ENCODE measurements around the gene PCK1. TPM values are rescaled to one million over a fixed set of nuclear protein-coding genes. Genes with fewer than 3 reads are reported as not detected.
A peak's percentile ranks its signal among the peaks of the same experiment; 100 is the strongest.

The PCK1 gene
- total RNA-seq, 1 experiment from 2014 or later, result not detected

GRCh38 chr20:57548177-57549058, 12.5 kb upstream of the PCK1 start:
- CTCF ChIA-PET, result no interaction called here
- intact Hi-C loops (cut with micrococcal nuclease), result no loop called here

DNA sequence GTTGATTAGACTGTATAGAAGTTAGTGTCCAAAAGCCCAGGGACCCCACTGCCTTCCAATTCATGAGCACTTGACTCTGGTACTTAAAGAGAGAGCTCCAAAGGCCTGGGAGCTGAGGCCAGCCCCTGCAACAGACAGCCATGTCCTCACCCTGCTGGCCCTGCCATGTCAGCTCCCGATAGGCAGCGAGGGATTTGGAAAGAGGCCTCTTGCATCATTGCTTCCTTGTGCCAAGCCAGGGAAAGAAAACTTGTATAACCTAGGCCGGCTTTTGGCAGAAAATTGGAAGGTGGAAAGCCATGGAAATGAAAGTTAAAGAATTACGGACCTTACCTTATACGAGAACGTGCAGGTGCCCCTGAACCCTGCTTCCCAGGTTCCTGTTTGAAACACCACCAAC, 8.4 kb upstream of the PCK1 start:
- Histone ChIP-seq H3K36me3 (ENCODE audit: low read depth, low read length) (no peaks in the 10 kb centered on the region), H3K9me2 (replicated peaks; ENCODE audit: low read length) (no peaks in the 10 kb centered on the region), H3K4me1 (ENCODE audit: insufficient read depth, low read length) (peaks cover 11% of the 10 kb centered on the region), H2AFZ (ENCODE audit: low read length) (no peak overlapping the region), H3K4me2 (ENCODE audit: low read length) (no peak overlapping the region), H3F3A (ENCODE audit: low read length, unreplicated experiment) (no peaks in the 10 kb centered on the region), H3K79me2 (ENCODE audit: low read length) (no peaks in the 10 kb centered on the region), H4K20me1 (ENCODE audit: low read length) (no peaks in the 10 kb centered on the region), H3K9ac (ENCODE audit: low read length) (no peak overlapping the region), H3K4me3 (ENCODE audit: low read length) (no peak overlapping the region), H3K9me3 (ENCODE audit: low read length) (no peaks in the 10 kb centered on the region), H3K27me3 (ENCODE audit: low read length) (peaks cover 38% of the 10 kb centered on the region), H3K27ac (ENCODE audit: low read length) (no peak overlapping the region)
- intact Hi-C loops (cut with micrococcal nuclease), result no loop called here
- BruUV-seq (replicated peaks), result no TSS peak
- TF ChIP-seq EZH2 (IDR thresholded peaks at IDR 0.05; ENCODE audit: low read length, unreplicated experiment), result no peak
- TF ChIP-seq CTCF (conservative IDR thresholded peaks at IDR 0.05; ENCODE audit: low read depth, low read length), result no peak
- ATAC-seq (no peak), DNase-seq (no peak)
- ChIA-PET POLR2A (ENCODE audit: unreplicated experiment) (no interaction called here), CTCF (no interaction called here)

More at GRCh38 chr20:57548177-57549058, 12.5 kb upstream of the PCK1 start:
- ATAC-seq, result peak; percentile 53
- no peaks in the 10 kb centered on the region for H3K79me2 ChIP-seq (ENCODE audit: low read length)
- H2AFZ ChIP-seq (ENCODE audit: low read length), result peak overlapping the region; percentile 2; the same call in 1 of the 2 replicates
- peak overlapping the region; percentile 51 for H3K27ac ChIP-seq (ENCODE audit: low read length)
- H3K9ac ChIP-seq (ENCODE audit: low read length), result no peak overlapping the region
- peak; percentile 75 for DNase-seq
- POLR2A ChIA-PET (ENCODE audit: unreplicated experiment), result interaction anchor here (0.6 kb wide), 1 partner anchor 461 kb away, joined by 4 read pairs; no protein-coding TSS in a partner anchor
- H3K4me1 ChIP-seq (ENCODE audit: insufficient read depth, low read length), result peaks cover 26% of the 10 kb centered on the region
- peaks cover 11% of the 10 kb centered on the region for H3K27me3 ChIP-seq (ENCODE audit: low read length)
- no peaks in the 10 kb centered on the region for H3F3A ChIP-seq (ENCODE audit: low read length, unreplicated experiment)
- H3K9me2 ChIP-seq (replicated peaks; ENCODE audit: low read length), result no peaks in the 10 kb centered on the region
- no peak overlapping the region for H3K4me3 ChIP-seq (ENCODE audit: low read length)
- no peaks in the 10 kb centered on the region for H4K20me1 ChIP-seq (ENCODE audit: low read length)
- H3K36me3 ChIP-seq (ENCODE audit: low read depth, low read length), result no peaks in the 10 kb centered on the region
- peak overlapping the region; percentile 19; the same call in 1 of the 2 replicates for H3K4me2 ChIP-seq (ENCODE audit: low read length)
- no peaks in the 10 kb centered on the region for H3K9me3 ChIP-seq (ENCODE audit: low read length)
- no peak for TF ChIP-seq CTCF (conservative IDR thresholded peaks at IDR 0.05; ENCODE audit: low read depth, low read length)
- BruUV-seq (replicated peaks), result no TSS peak

DNA sequence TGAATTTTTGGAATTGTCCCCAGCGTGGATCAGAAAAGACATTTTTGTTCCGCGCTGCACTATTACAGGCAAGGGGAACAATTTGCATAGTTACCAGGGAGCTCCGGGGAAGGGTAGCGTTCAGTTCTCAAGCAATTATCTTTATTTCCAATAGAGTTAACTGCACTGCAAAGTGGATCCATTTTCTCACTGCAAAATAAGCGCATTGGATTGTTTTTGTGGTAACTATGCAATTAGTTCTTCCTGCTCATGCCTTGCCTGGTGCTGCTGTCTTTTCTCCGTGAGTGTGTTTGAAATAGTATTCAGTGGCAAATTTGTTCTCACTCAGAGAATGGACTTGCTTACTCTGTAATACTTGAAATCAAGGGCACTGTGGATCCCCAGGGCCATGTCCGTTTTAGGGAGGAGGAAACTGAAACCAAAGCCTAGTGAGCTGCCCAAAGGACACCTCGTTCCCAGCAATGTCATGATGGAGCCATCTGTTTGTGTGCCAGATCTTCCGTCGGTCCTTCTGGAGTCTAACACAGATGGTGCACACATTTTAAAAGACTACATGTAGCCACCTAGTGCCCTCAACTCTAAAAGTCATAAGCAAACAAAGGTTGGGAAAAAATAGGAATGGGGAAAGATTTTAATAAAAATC, 7.4 kb upstream of the PCK1 start:
- intact Hi-C loops (cut with micrococcal nuclease), result no loop called here
- no peak for ATAC-seq
- DNase-seq, result no peak
- H3K9ac ChIP-seq (ENCODE audit: low read length), result no peak overlapping the region
- H3K9me3 ChIP-seq (ENCODE audit: low read length), result no peaks in the 10 kb centered on the region
- no peak overlapping the region for H3K4me3 ChIP-seq (ENCODE audit: low read length)
- BruUV-seq (replicated peaks), result no TSS peak
- H3K27me3 ChIP-seq (ENCODE audit: low read length), result peaks cover 48% of the 10 kb centered on the region
- TF ChIP-seq EZH2phosphoT487 (IDR thresholded peaks at IDR 0.05; ENCODE audit: borderline replicate concordance, low read length), result no peak
- TF ChIP-seq CTCF (conservative IDR thresholded peaks at IDR 0.05; ENCODE audit: low read depth, low read length), result no peak
- no peak for TF ChIP-seq EZH2 (IDR thresholded peaks at IDR 0.05; ENCODE audit: low read length, unreplicated experiment)
- no peak overlapping the region for H2AFZ ChIP-seq (ENCODE audit: low read length)
- no peaks in the 10 kb centered on the region for H4K20me1 ChIP-seq (ENCODE audit: low read length)
- H3F3A ChIP-seq (ENCODE audit: low read length, unreplicated experiment), result no peaks in the 10 kb centered on the region
- no peaks in the 10 kb centered on the region for H3K79me2 ChIP-seq (ENCODE audit: low read length)
- H3K4me1 ChIP-seq (ENCODE audit: insufficient read depth, low read length), result peaks cover under 1% of the 10 kb centered on the region; the same call in 1 of the 2 replicates
- POLR2A ChIA-PET (ENCODE audit: unreplicated experiment), result no interaction called here
- no peak overlapping the region for H3K27ac ChIP-seq (ENCODE audit: low read length)
- no peak overlapping the region for H3K4me2 ChIP-seq (ENCODE audit: low read length)
- CTCF ChIA-PET, result no interaction called here
- no peaks in the 10 kb centered on the region for H3K36me3 ChIP-seq (ENCODE audit: low read depth, low read length)
- H3K9me2 ChIP-seq (replicated peaks; ENCODE audit: low read length), result no peaks in the 10 kb centered on the region
